ENCODE results near the gene TCF25.
A peak's percentile ranks its signal among the peaks of the same experiment; 100 is the strongest.
"Not testable (repeated sequence)": the region's sequence is repeated elsewhere in the genome, so short reads cannot be mapped to it uniquely, and the experiment has no call there.

Gene TCF25, protein sequence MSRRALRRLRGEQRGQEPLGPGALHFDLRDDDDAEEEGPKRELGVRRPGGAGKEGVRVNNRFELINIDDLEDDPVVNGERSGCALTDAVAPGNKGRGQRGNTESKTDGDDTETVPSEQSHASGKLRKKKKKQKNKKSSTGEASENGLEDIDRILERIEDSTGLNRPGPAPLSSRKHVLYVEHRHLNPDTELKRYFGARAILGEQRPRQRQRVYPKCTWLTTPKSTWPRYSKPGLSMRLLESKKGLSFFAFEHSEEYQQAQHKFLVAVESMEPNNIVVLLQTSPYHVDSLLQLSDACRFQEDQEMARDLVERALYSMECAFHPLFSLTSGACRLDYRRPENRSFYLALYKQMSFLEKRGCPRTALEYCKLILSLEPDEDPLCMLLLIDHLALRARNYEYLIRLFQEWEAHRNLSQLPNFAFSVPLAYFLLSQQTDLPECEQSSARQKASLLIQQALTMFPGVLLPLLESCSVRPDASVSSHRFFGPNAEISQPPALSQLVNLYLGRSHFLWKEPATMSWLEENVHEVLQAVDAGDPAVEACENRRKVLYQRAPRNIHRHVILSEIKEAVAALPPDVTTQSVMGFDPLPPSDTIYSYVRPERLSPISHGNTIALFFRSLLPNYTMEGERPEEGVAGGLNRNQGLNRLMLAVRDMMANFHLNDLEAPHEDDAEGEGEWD

DNA sequence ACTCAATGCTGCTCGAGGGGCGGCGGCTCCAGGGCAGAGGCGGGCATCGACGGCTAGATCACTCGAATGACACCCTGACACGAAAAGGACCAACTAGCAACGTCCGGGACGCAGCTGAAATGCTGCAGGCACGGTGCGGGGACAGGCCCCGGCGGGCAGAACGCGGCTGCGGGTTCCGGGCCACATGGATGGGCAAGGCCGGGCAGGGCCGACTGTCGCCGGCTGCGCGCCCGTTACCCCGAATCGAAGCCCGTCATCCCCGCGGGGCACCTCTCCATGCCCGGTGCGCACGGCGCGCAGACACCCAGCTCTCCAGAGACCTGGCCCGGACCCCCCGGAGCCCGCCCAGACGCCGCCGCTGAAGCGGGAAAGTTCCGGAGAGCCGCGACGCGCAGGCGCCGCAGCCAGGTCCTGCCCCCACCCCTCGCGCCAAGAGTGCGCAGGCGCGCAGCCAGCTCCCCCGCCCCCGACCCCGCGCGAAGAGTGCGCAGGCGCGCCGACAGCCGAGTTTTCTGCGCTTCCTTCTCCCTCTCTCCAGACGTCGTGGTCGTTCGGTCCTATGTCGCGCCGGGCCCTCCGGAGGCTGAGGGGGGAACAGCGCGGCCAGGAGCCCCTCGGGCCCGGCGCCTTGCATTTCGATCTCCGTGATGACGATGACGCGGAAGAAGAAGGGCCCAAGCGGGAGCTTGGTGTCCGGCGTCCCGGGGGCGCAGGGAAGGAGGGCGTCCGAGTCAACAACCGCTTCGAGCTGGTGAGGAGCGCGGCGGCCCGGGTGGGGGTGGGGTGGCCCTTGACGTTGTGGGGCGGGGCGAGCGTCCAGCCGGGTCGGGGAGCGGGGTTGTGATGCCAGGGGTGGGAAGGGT is at the start of gene TCF25:
Gene TCF25, plus strand, starts transcription at position 484 of the 863 bp plus-strand sequence. Its CDS starts 76 bp downstream, at position 560.
- peak; percentile 89 for DNase-seq

DNA sequence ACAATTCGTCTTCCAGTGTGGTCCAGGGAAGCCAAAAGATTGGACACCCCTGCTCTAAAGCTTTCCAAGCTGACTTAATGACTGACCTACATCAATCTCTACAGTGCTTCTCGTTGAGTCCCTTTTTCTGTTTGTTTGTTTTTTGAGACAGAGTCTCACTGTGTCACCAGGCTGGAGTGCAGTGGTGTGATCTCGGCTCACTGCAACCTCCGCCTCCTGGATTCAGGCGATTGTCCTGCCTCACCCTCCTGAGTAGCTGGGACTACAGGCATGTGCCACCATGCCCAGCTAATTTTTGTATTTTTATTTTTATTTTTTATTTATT is 49.6 kb upstream of the TCF25 start:
- DNase-seq, result not testable (repeated sequence)

DNA sequence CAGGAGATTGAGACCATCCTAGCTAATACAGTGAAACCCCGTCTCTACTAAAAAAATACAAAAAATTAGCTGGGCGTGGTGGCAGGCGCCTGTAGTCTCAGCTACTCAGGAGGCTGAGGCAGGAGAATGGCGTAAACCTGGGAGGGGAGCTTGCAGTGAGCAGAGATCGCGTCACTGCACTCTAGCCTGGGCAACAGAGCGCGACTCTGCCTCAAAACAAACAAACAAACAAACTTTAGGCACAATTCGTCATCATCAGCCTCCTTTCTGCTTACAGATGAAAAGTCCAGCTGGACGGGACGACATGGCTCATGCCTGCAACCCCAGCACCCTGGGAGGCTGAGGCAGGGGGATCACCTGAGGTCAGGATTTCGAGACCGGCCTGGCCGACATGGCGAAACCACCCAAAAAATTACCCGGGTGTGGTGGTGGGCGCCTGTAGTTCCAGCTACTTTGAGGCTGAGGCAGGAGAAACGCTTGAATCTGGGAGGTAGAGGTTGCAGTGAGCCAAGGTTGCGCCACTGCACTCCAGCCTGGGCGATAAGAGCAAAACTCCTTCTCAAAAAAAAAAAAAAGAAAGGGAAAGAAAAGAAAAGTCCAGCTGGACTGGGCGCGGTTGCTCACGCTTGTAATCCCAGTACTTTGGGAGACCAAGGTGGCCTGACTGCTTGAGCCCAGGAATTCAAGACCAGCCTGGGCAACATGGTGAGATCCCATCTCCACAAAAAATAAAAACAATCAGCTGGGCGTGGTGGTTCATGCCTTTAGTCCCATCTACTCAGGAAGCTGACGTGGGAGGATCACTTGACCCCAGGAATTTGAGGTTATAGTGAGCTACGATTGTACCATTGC is 46.6 kb upstream of the TCF25 start:
- no peak for DNase-seq

DNA sequence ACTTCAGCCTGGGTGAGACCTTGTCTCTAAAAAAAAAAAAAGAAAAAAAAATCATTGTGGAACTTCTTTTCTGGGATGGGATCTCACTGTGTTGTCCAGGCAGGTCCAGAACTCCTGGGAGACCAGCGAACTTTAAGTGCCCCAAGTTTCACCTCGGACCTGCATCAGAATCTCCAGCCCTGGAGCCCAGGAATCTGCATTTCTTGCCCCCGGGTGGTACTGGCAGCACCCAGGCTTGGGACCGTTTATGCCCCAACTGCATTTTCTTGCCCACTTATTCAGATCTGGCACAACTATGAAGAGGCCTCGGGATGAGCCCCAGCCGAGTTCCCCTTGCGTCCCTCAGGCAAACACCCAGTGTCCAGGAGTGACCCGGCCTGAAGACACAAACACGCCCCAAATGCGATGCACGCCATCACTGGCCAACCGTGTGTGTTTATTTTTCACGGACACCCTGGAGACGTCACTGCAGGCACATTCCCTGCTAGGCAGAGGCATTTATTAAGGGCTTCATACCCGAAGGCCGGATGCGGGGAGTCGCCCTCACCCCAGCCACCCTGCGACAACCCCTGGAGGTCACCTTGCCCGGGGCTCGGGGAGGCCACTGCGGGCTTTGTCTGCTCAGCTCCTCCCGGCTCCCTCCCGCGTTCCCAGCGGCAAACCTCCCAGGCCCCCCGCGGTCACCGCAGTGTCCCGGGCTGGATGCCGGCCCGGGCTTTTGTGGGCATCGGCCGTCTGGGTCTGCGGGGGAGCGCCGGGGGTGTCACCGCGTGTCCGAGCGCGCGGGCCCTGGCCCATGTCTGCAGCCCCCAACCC is 45.8 kb upstream of the TCF25 start:
- no peak for DNase-seq

DNA sequence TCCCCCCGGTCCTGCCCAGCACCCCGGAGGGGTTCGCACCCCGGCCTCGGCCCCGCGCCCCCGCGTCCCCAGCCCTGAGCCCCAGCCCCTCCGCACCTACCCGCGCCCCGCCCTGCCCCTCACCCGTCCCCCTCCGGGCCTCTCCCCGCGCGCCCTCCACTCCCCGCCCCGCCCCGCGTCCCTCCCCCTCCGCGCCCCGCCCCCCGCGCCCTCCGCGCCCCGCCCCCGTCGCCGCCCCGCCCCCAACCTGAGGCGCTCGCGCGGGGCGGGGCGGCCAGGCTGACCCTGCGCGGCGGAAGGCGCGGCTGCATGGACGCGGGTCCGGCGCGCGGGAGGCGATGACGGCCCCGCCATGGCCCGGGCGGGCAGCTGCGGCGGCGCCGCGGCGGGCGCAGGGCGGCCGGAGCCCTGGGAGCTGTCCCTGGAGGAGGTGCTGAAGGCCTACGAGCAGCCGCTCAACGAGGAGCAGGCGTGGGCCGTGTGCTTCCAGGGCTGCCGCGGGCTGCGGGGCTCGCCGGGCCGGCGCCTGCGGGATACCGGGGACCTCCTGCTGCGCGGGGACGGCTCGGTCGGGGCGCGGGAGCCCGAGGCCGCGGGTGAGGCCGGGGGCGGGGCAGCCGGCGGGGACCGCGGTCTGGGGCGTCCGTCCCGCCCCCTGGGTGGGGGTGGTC is 45.1 kb upstream of the TCF25 start, which contains the start of gene SPIRE2:
Gene SPIRE2, plus strand, starts transcription at position 277 of the 671 bp plus-strand sequence. Its CDS starts 76 bp downstream, at position 353.
- DNase-seq, result peak; percentile 73

DNA sequence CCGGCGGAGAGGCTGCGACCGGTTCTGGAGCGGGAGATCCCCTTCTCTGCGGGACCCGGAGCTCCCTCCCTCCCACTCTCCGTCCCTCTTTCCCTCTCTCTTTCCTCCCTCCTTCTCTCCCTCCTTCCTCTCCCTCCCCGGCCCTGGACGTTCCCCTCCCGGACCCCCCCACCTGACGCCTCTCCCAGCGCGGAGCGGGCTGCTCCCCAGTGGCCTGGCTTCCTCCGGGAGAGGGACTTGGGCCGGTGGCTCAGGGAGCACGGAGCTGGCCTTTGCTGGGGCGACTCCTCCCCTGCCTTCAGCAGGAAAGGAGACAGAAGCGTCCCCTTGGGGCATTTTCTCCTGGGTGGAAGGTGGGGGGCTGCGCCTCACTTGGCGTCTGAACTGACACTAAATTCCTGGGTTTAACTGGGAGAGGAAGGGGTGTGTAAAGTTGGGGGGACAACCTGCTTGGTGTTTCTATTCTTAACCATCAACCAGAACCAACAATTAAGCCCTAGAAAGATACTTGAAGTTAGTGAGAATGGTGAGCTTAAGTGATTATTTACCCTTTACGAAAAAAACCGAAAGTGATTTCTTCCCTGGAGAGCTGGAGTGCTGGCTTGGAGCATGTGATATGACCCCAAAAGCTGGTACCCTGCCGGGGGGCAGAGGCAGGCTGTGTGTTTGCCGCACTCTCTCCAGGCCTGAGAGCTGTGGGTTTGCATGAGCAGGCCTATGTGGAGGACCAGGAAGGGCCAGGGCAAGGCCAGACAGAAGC is 44.3 kb upstream of the TCF25 start:
- DNase-seq, result no peak

DNA sequence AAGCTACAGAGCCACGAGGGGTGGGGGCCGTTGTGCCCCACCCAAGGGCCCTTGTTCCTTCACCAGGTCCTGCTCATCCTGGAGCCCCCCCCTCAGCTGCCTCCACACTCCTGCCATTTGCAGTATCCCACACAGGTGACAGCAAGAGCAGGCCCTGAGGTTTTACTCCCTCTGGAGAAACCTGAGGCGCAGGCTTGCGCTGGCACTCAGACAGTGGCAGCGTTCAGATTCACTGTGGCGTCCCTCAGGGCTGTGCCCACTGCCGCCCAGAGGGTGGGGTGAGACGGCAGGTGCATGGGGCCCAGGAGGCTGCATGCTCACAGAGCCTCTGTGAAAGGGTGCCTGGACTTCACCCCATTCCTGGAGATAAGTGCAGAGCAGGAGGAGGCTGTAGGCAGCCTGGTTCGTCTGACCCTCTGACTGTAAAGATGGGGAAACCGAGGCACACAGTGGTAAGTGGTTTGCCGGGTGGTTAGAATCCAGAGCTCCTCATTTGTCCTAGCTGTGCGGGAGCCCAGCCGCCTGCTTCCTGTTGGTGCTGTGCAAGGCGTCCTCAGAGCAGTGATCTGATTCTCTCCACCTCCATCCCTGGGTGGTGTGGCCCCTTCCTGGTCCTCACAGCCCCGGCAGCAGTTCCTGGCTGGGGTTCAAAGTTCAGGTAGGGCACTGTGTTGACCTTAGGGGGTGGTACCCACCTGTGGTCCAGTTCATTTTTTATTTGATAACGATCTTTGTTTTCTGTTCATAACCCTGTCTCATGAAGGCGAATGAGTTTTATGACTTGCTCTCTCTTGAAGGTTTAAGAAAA is 43.6 kb upstream of the TCF25 start:
- DNase-seq, result no peak

DNA sequence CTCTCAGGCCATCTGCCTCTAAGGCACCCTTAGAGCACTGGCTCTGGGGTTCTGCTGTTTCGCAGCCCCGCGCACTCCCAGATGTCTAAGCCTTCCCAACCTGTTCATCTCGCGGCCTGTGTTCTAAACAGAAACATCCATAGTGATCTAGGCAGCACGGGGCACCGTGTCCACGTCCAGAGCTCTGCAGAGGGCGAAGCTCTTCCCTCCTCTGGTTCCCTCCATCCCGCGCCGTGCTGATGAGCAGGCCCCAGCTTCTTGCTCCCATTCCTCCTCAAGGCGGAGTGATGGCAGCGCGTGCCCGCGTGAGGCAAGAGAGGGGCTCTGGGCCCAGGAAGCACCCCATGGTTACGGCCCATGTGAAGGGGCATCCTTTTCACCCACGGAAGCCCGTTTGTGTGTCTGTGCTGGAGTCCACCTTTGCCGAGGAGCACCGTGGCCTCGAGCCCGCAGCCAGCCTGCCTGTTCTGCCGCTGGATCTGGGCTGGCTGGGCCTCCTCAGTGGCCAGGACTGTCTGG is 41.5 kb upstream of the TCF25 start:
- DNase-seq, result peak; percentile 15

DNA sequence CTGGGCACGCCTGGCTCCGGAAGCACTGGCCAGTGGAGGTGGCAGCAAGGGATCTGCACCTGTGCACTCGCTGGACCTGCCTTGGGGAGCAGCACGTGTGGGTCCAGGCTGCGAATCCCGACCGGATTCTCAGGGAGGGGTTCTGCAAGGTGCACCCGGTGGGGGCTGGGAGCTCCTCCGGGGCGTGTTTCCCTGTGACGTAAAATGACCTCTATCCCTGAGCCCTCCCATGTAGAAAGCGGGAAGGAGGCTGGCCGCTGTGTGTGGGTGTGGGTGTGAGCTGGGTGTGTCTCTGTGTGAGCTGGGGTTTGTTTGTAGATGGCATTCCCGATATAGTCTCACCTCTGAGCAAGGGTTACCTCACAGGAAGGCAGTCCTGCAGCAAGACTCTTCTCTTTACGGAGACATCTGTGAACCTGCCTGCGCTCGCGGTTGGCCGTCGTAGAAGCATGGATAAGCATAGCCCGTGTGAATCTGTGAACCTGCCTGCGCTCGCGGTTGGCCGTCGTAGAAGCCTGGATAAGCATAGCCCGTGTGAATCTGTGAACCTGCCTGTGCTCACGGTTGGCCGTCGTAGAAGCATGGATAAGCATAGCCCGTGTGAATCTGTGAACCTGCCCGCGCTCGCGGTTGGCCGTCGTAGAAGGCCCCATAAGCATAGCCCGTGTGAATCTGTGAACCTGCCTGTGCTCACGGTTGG is 39.6 kb upstream of the TCF25 start:
- DNase-seq, result not testable (repeated sequence)

DNA sequence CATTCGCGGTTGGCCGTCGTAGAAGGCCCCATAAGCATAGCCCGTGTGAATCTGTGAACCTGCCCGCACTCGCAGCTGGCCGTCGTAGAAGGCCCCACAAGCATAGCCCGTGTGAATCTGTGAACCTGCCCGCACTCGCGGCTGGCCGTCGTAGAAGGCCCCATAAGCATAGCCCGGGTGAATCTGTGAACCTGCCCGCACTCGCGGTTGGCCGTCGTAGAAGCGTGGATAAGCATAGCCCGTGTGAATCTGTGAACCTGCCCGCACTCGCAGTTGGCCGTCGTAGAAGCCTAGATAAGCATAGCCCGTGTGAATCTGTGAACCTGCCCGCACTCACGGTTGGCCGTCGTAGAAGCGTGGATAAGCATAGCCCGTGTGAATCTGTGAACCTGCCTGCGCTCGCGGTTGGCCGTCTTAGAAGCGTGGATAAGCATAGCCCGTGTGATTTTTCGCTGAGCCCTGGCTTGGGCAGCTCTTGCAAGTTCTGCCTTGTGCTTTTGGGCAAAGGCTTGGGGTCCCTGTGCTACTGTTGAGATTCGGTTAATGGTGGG is 38.5 kb upstream of the TCF25 start:
- not testable (repeated sequence) for DNase-seq

DNA sequence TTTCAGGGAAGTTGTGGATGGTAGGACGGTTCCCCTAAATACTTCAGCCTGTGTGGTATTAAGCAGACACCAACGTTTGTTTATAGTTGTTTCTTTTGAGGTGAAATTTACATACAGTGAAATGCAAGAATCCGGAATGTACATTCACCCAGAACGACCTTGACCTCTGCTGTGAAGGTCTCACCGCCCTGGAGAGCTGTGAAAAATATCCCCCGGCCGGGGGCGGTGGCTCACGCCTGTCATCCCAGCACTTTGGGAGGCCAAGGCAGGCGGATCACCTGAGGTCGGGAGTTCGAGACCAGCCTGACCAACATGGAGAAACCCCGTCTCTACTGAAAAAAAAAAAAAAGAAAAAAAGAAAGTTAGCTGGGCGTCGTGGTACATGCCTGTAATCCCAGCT is 36.9 kb upstream of the TCF25 start:
- not testable (repeated sequence) for DNase-seq

DNA sequence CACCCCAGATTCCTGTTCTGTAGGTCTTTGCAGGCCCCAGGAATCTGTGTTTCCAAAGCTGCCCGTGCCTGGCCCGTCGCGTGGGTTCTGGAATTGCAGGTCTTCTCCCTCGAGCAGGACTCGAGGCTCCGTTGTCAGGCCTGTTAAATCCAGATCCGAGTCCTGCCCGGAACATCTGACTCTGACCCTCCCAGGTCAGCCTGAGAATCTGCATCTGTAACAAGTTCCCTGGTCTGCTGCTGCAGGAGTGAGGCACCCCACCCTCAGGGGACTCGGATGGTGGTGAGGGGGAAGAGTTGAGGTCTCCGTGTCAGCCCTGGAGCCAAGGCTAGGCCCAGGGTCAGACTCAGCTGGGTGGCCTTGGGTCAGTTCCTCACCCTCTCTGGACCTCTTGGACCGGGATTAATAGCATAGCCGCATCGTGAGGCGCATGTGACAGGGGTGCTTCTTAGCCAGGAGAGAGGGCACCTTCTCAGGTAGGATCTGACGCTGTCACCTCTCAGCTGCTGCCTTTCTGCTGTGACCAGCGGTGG is 36.3 kb upstream of the TCF25 start:
- DNase-seq, result no peak

DNA sequence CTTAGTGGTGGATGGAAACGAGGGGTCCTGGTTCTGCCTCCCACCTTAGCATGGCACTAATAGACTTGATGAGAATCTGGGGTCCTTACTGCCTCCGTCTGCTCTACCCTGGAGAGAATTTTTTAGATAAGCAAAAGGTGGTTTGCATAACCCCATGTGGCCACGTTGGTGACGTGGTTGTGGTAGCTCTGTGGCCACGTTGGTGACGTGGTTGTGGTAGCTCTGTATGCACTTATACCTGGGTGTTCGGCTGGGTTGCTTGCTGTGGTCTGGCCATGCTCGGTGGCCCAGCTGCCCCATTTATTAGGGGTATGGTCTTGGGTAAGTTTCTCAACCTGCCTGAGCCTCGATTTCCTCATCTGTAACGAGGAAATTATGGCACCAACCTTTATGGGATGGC is 32.1 kb upstream of the TCF25 start:
- DNase-seq, result no peak

DNA sequence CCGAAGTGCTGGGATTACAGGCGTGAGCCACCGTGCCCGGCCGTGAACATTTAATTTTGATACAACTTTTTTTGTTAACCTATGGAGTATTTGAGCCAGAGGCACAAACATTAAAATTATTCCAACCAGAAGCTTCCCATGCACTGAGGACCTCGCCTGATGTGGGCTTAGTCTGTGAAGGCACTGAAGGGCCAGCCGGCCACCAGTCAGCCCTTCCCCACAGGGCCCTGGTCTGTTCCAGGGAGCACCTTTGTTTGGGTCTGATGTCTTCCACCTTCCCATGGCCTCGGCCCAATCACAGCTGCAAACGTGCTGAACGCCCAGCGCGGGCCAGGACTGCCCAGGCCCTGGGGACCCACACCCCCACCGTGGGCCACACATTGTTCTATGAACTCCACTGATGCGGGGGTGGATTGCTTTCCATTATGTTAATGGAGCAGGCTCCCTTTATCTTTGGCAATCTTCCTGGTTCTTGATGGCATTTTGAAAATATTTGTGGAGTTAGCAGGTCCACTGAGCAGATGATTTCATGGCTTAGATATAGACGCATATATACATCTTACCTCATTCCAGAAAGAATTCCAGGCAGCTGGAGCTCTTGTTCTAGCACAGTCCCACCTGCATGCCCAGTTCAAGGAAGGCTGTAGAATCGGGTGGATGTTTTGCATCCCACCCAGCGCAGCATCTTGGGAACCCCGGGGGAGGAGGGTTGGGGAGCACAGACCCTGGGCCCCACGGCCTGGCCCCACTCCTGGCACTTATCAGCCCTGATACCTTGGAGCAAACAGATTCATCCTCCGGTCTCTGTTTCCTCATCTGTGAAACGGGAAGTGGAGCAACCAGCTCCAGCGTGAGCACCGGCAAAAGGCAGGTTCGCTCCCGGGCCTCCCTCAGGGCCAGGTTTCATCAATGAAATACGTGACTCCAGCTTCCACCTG is 30.7 kb upstream of the TCF25 start:
- no peak for DNase-seq

DNA sequence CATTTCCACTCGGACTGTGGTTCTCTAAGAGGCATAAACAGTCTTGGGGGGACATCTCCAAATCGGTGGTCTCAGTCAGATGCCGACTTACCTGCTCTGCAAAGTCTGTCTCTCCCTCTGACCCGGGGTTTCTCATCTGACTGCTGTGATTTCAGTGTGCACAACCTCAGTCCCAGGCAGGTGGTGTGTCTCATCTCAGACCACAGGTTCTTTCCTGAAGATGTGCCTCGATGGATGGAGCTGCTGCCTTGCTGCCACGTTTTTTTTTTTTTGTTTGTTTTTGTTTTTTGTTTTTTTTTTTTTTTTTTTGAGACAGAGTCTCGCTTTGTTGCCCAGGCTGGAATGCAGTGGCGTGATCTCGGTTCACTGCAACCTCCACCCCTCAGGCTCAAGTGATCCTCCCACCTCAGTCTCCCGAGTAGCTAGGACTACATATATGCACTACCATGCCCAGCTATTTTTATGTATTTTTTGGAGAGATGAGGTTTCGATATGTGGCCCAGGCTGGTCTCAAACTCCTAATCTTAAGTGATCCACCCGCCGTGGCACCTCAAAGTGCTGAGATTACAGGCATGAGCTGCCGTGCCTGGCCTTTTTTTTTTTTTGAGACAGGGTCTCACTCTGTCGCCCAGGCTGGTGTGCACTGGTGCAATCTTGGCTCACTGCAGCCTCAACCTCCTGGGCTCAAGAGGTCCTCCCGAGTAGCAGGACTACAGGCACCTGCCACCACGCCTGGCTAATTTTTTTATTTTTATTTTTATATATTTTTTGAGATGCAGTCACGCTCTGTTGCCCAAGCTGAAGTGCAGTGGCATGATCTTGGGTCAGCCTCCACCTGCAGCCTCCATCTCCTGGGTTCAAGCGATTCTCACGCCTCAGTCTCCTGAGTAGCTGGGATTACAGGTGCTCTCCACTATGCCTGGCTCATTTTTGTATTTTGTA is 29.7 kb upstream of the TCF25 start:
- DNase-seq, result no peak

Measured in NCI-H2171 (cell line).